B cell (primary cell): ENCODE data around the gene GNE. TPM values are rescaled to one million over a fixed set of nuclear protein-coding genes. Genes with fewer than 3 reads are reported as not detected.
A peak's percentile ranks its signal among the peaks of the same experiment; 100 is the strongest.

Experiments used
- ATAC-seq: fragments of 200-7000 bp; cut with Tn5 transposase; one replicate; pipeline ENCODE4 v1.10.0; 2021; ENCODE audit warnings: low read depth, mild to moderate bottlenecking, moderate number of reproducible peaks, moderate library complexity
- CTCF ChIA-PET: fragments of 350-600 bp; sonication (Branson Sonifier 250); formaldehyde crosslinking; loops from one replicate; lab custom pipeline; 2021; ENCODE audit warnings: antibody characterized with exemption, inconsistent platforms; lab: Charles Lee
- POLR2A ChIA-PET: fragments of 350-600 bp; sonication (Branson Sonifier 250); formaldehyde crosslinking; loops from one replicate; lab custom pipeline; 2021; ENCODE audit warnings: antibody characterized with exemption; lab: Charles Lee
- DNase-seq: peaks from one replicate; pipeline ENCODE4 v3.0.0; 2013
- H2AFZ ChIP-seq: 2 replicates; pipeline ENCODE4 v1.6.1; 2012; ENCODE audit warnings: mild to moderate bottlenecking, low read depth, low read length; ENCODE audit not compliant: insufficient read depth, poor library complexity, severe bottlenecking
- H3K27ac ChIP-seq, 2 donors: 1 replicate in 1 of 2; 2 replicates in 1 of 2; pipeline ENCODE4 v1.5.1; 2012 to 2013; ENCODE audit warnings: low read length in 2 of 2, mild to moderate bottlenecking in 2 of 2, moderate library complexity in 1 of 2
- H3K27me3 ChIP-seq, 4 experiments: fragments of 200-600 bp in 1 of 4; sonication (generic) in 1 of 4; replicated peaks in 1 of 4; 1 replicate in 2 of 4; 2 replicates in 2 of 4; pipeline versions ENCODE4 v1.6.1 to v1.7.0; 2013 to 2016; ENCODE audit warnings: low read length in 3 of 4, mild to moderate bottlenecking in 2 of 4, mixed read lengths in 1 of 4, moderate library complexity in 1 of 4; ENCODE audit not compliant: insufficient read depth in 4 of 4, control insufficient read depth in 3 of 4; ENCODE audit errors: control extremely low read depth in 1 of 4
- H3K36me3 ChIP-seq, 2 experiments: replicated peaks in 1 of 2; 1 replicate in 1 of 2; 2 replicates in 1 of 2; pipeline versions ENCODE4 v1.6.1 to v1.7.1; 2013; ENCODE audit warnings: low read length in 1 of 2; ENCODE audit not compliant: insufficient read depth in 2 of 2, control insufficient read depth in 1 of 2; ENCODE audit errors: control extremely low read depth in 1 of 2, extremely low read depth in 1 of 2
- H3K4me1 ChIP-seq, 2 donors: fragments of 200-600 bp in 1 of 2; sonication (generic) in 1 of 2; 1 replicate in 1 of 2; 2 replicates in 1 of 2; pipeline versions ENCODE4 v1.5.1 to v1.6.1; 2013 to 2017; ENCODE audit warnings: low read length in 2 of 2; ENCODE audit not compliant: control insufficient read depth in 2 of 2, insufficient read depth in 2 of 2
- H3K4me2 ChIP-seq: replicated peaks from 2 replicates; pipeline ENCODE3; 2012; ENCODE audit warnings: mild to moderate bottlenecking, low read depth, low read length; ENCODE audit not compliant: poor library complexity, severe bottlenecking
- H3K4me3 ChIP-seq, 5 experiments: fragments of 200-600 bp in 1 of 5; sonication (generic) in 1 of 5; 1 replicate in 3 of 5; 2 replicates in 2 of 5; pipeline versions ENCODE4 v1.5.1 to v1.7.0; 2011 to 2016; ENCODE audit warnings: low read length in 4 of 5, mild to moderate bottlenecking in 4 of 5, low read depth in 2 of 5, control low read depth in 1 of 5, moderate library complexity in 1 of 5; ENCODE audit not compliant: insufficient read depth in 1 of 5; ENCODE audit errors: control extremely low read depth in 1 of 5, extremely low read depth in 1 of 5
- H3K79me2 ChIP-seq: fragments of 200-600 bp; sonication (generic); one replicate; pipeline ENCODE4 v1.6.0; 2016; ENCODE audit warnings: low read length; ENCODE audit not compliant: control insufficient read depth, insufficient read depth
- H3K9ac ChIP-seq: fragments of 200-600 bp; sonication (generic); 2 replicates; pipeline ENCODE4 v1.6.1; 2017; ENCODE audit warnings: mild to moderate bottlenecking, low read length, moderate library complexity
- H3K9me3 ChIP-seq, 3 donors: one replicate each; pipeline versions ENCODE4 v1.6.1 to v1.7.1; 2013; ENCODE audit warnings: low read length in 2 of 3; ENCODE audit not compliant: control insufficient read depth in 2 of 3, insufficient read depth in 1 of 3; ENCODE audit errors: control extremely low read depth in 1 of 3
- H4K20me1 ChIP-seq: 2 replicates; pipeline ENCODE4 v1.6.0; 2012; ENCODE audit warnings: mild to moderate bottlenecking, low read length; ENCODE audit not compliant: insufficient read depth, control insufficient read depth, poor library complexity, severe bottlenecking
- H3K27ac Mint-ChIP-seq: one replicate; pipeline ENCODE4 v1.8.0; 2021; ENCODE audit warnings: mixed read lengths
- H3K27me3 Mint-ChIP-seq: one replicate; pipeline ENCODE4 v1.8.0; 2021; ENCODE audit warnings: mixed read lengths
- H3K4me1 Mint-ChIP-seq: one replicate; pipeline ENCODE4 v1.8.0; 2021; ENCODE audit warnings: mixed read lengths
- H3K4me3 Mint-ChIP-seq: one replicate; pipeline ENCODE4 v1.8.0; 2021; ENCODE audit warnings: mixed read lengths
- H3K9me3 Mint-ChIP-seq: one replicate; pipeline ENCODE4 v1.8.0; 2022; ENCODE audit warnings: mixed read lengths; ENCODE audit not compliant: insufficient read depth
- EZH2 ChIP-seq: IDR thresholded peaks from 2 replicates; pipeline ENCODE4 v1.6.1; 2012; ENCODE audit warnings: borderline replicate concordance, low read depth, mild to moderate bottlenecking, moderate library complexity, low read length; ENCODE audit not compliant: insufficient read depth, poor library complexity, severe bottlenecking
- WGBS: methylation state at CpG from one replicate; pipeline ENCODE4 v1.1.5; 2013; ENCODE audit warnings: missing lambda C conversion rate; ENCODE audit not compliant: insufficient coverage; 5-methylcytosine and 5-hydroxymethylcytosine counted together
- intact Hi-C: fragments of 100-400 bp; cut with micrococcal nuclease; formaldehyde crosslinking; loops from one replicate; pipeline ENCODE4 v1.10.0; 2022
- polyA plus RNA-seq: library from polyadenylated mRNA; depleted of rRNA; stranded (reverse); fragments of >200 nt; gene quantifications from 2 replicates; pipeline ENCODE4 v1.2.3, GENCODE V29; 2012
- total RNA-seq, 2 donors: library from RNA; stranded (reverse); fragments of 120-200 nt in 1 of 2; gene quantifications; 1 replicate in 1 of 2; 2 replicates in 1 of 2; pipeline versions ENCODE4 v1.2.3 to v1.2.4, GENCODE V29; 2013 to 2022
- TF ChIP-seq, protein P1 (sequence below): fragments of 200-600 bp; IDR thresholded peaks from one replicate; pipeline ENCODE4 v1.8.0; 2022; ENCODE audit warnings: antibody characterized with exemption, mild to moderate bottlenecking

The GNE gene
- total and polyA plus RNA-seq, 2 donors (not counting 1 experiment from before 2014, with no cell fraction given), result 8.3 to 20.6 TPM

DNA sequence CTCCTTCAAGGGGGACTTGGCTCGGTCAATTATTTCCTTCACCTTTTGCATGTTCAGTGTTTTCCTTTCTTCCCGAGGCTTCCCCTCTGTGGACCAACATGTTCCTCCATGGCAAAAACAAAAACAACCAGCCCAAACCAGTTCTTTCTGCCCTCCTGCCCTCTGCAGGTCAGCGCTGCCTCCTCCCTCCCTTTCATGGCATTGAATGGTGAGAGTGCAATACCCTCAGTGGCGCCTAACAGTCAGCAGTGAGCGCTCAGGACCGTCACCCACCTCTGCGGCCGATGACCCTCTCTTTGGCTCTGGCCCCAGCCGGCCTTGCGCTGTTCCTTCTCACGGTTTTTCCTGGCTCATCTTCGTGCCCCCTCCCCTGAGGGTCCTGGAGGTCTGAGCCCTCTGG, 34.4 kb upstream of the GNE start:
- no peak overlapping the region for H3K9ac ChIP-seq
- WGBS, result 92% methylated on average over 11 of the region's 12 CpGs
- no peaks in the 10 kb centered on the region for H3K79me2 ChIP-seq
- intact Hi-C loops, result no loop called here
- H3K4me2 ChIP-seq, result no peak overlapping the region
- no peaks in the 10 kb centered on the region for H3K9me3 Mint-ChIP-seq
- H4K20me1 ChIP-seq, result no peaks in the 10 kb centered on the region
- TF ChIP-seq, protein P1, sequence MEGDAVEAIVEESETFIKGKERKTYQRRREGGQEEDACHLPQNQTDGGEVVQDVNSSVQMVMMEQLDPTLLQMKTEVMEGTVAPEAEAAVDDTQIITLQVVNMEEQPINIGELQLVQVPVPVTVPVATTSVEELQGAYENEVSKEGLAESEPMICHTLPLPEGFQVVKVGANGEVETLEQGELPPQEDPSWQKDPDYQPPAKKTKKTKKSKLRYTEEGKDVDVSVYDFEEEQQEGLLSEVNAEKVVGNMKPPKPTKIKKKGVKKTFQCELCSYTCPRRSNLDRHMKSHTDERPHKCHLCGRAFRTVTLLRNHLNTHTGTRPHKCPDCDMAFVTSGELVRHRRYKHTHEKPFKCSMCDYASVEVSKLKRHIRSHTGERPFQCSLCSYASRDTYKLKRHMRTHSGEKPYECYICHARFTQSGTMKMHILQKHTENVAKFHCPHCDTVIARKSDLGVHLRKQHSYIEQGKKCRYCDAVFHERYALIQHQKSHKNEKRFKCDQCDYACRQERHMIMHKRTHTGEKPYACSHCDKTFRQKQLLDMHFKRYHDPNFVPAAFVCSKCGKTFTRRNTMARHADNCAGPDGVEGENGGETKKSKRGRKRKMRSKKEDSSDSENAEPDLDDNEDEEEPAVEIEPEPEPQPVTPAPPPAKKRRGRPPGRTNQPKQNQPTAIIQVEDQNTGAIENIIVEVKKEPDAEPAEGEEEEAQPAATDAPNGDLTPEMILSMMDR, result no peak
- no peak for TF ChIP-seq EZH2
- H3K9me3 ChIP-seq, result no peaks in the 10 kb centered on the region
- CTCF ChIA-PET, result no interaction called here
- H3K27ac Mint-ChIP-seq, result no peak overlapping the region
- no peak overlapping the region for H3K4me3 Mint-ChIP-seq
- no peaks in the 10 kb centered on the region for H3K36me3 ChIP-seq
- H3K27me3 ChIP-seq, result no peaks in the 10 kb centered on the region
- H3K4me1 ChIP-seq, result no peaks in the 10 kb centered on the region
- H3K4me3 ChIP-seq, result no peak overlapping the region
- no peaks in the 10 kb centered on the region for H3K27me3 Mint-ChIP-seq
- ATAC-seq (no peak), DNase-seq (no peak)
- H2AFZ ChIP-seq, result no peak overlapping the region
- POLR2A ChIA-PET, result no interaction called here
- no peak overlapping the region for H3K27ac ChIP-seq
- no peaks in the 10 kb centered on the region for H3K4me1 Mint-ChIP-seq

DNA sequence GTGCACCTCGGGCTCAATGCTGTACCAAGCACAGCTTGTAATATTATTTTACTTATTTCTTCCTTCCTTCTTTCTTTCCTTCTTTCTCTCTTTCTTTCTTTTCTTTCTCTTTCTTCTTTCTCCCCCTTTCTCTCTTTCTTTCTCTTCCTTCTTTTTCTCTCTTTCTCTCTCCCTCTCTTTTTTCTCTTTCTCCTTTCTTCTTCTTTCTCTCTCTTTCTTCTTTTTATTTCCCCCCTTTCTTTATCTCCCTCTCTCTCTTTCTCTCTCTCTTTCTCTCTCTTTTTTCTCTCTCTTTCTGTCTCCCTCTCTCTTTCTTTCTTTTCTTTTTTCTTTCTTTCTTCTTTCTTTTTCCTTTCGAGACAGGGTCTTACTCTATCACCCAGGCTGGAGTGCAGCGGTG, 32.7 kb upstream of the GNE start:
- Histone ChIP-seq H3K9ac (no peak overlapping the region), H3K4me2 (no peak overlapping the region), H3K9me3 (no peaks in the 10 kb centered on the region), H3K27ac (no peak overlapping the region), H3K4me1 (no peaks in the 10 kb centered on the region), H3K79me2 (no peaks in the 10 kb centered on the region), H4K20me1 (no peaks in the 10 kb centered on the region), H3K4me3 (no peak overlapping the region), H3K27me3 (no peaks in the 10 kb centered on the region), H3K36me3 (no peaks in the 10 kb centered on the region), H2AFZ (no peak overlapping the region)
- ChIA-PET POLR2A (no interaction called here), CTCF (interaction anchor here (1.2 kb wide), 1 partner anchor 37 kb away, joined by 3 read pairs; no protein-coding TSS in a partner anchor)
- no CpG with 5 or more reads among the region's 3 CpGs for WGBS
- ATAC-seq, result no peak
- no peak for DNase-seq
- Mint-ChIP-seq H3K4me3 (no peak overlapping the region), H3K9me3 (no peaks in the 10 kb centered on the region), H3K4me1 (no peaks in the 10 kb centered on the region), H3K27me3 (no peaks in the 10 kb centered on the region), H3K27ac (no peak overlapping the region)
- TF ChIP-seq, protein P1, result peak; percentile 31
- no peak for TF ChIP-seq EZH2
- intact Hi-C loops, result no loop called here
